RWPE2 (cell line): ENCODE data around the gene SMCO1.
"Not testable (repeated sequence)": the region's sequence is repeated elsewhere in the genome, so short reads cannot be mapped to it uniquely, and the experiment has no call there.

Experiments
- ATAC-seq: fragments of 200-7000 bp; cut with Tn5 transposase; 3 replicates; pipeline ENCODE4 v1.9.1; 2021; ENCODE audit warnings: low read depth
- DNase-seq: peaks from one replicate; pipeline ENCODE4 v3.0.0-alpha.2; 2020; ENCODE audit warnings: low spot score
- H3K27ac ChIP-seq: fragments of 450-650 bp; 2 replicates; pipeline ENCODE4 v1.5.1; 2017; ENCODE audit warnings: mild to moderate bottlenecking; ENCODE audit not compliant: poor library complexity, severe bottlenecking
- H3K27me3 ChIP-seq: fragments of 250-450 bp; sonication (Bioruptor Pico); 2 replicates; pipeline ENCODE4 v1.5.1; 2021; ENCODE audit warnings: mild to moderate bottlenecking, moderate library complexity; ENCODE audit not compliant: insufficient read depth, poor library complexity, severe bottlenecking
- H3K36me3 ChIP-seq: fragments of 250-450 bp; sonication (Bioruptor Pico); 2 replicates; pipeline ENCODE4 v1.5.1; 2020; ENCODE audit warnings: low read depth, mild to moderate bottlenecking, moderate library complexity
- H3K4me1 ChIP-seq: fragments of 250-450 bp; sonication (Bioruptor Pico); 2 replicates; pipeline ENCODE4 v1.5.1; 2021; ENCODE audit warnings: mild to moderate bottlenecking, moderate library complexity; ENCODE audit not compliant: insufficient read depth, poor library complexity, severe bottlenecking
- H3K4me3 ChIP-seq: fragments of 250-450 bp; sonication (Bioruptor Pico); 2 replicates; pipeline ENCODE4 v1.5.1; 2021; ENCODE audit warnings: mild to moderate bottlenecking, moderate library complexity; ENCODE audit not compliant: severe bottlenecking
- H3K9me3 ChIP-seq: fragments of 250-450 bp; sonication (Bioruptor Pico); 2 replicates; pipeline ENCODE4 v1.5.1; 2021; ENCODE audit warnings: mild to moderate bottlenecking, moderate library complexity; ENCODE audit not compliant: severe bottlenecking
- CTCF ChIP-seq: fragments of 450-650 bp; IDR thresholded peaks from one replicate; pipeline ENCODE4 v1.5.1; 2017; ENCODE audit warnings: mild to moderate bottlenecking, moderate library complexity; ENCODE audit not compliant: poor library complexity, severe bottlenecking

Gene SMCO1

GRCh38 chr3:196506687-196507086, 8.5 kb downstream of the SMCO1 start:
- DNase-seq, result no peak
- Histone ChIP-seq H3K9me3 (peaks cover 2% of the 10 kb centered on the region), H3K27ac (no peak overlapping the region), H3K4me3 (no peak overlapping the region), H3K36me3 (no peaks in the 10 kb centered on the region), H3K27me3 (no peaks in the 10 kb centered on the region), H3K4me1 (no peaks in the 10 kb centered on the region)
- no peak for TF ChIP-seq CTCF
- ATAC-seq, result no peak

- peaks cover 6% of the 10 kb centered on the region for H3K4me1 ChIP-seq
- TF ChIP-seq CTCF, result no peak
- H3K36me3 ChIP-seq, result peaks cover 15% of the 10 kb centered on the region
- peaks cover 2% of the 10 kb centered on the region for H3K9me3 ChIP-seq
- H3K4me3 ChIP-seq, result no peak overlapping the region
- ATAC-seq, result no peak
- H3K27ac ChIP-seq, result peak overlapping the region; percentile 90
- no peak for DNase-seq
- H3K27me3 ChIP-seq, result no peaks in the 10 kb centered on the region
Measured at GRCh38 chr3:196504556-196504955, 10.6 kb downstream of the SMCO1 start.

GRCh38 chr3:196504077-196504398, 11.1 kb downstream of the SMCO1 start:
- Histone ChIP-seq H3K36me3 (peaks cover 20% of the 10 kb centered on the region), H3K4me1 (peaks cover 10% of the 10 kb centered on the region), H3K27ac (peak overlapping the region; percentile 90), H3K4me3 (peak overlapping the region; percentile 59)
- DNase-seq, H3K9me3 ChIP-seq, ATAC-seq, H3K27me3 ChIP-seq: not testable (repeated sequence)

GRCh38 chr3:196503196-196504076, 11.7 kb downstream of the SMCO1 start, which contains the start of gene RNF168:
RNF168 (minus strand) TSS chr3:196503768; CDS start chr3:196503173, 595 bp downstream.
- Histone ChIP-seq H3K4me1 (peaks cover 10% of the 10 kb centered on the region), H3K27ac (peak within 1 kb of the TSS; percentile 90), H3K36me3 (peaks cover 26% of the 10 kb centered on the region), H3K9me3 (peaks cover 2% of the 10 kb centered on the region), H3K4me3 (peak within 1 kb of the TSS; percentile 59), H3K27me3 (no peaks in the 10 kb centered on the region)
- DNase-seq, result peak; percentile 95
- TF ChIP-seq CTCF, result no peak
- peak; percentile 87 for ATAC-seq

GRCh38 chr3:196502775-196503195, 12.4 kb downstream of the SMCO1 start:
- peaks cover 2% of the 10 kb centered on the region for H3K9me3 ChIP-seq
- peak overlapping the region; percentile 90 for H3K27ac ChIP-seq
- no peak for DNase-seq
- ATAC-seq, result peak; percentile 44; the same call in 2 of the 3 replicates
- peaks cover 10% of the 10 kb centered on the region for H3K4me1 ChIP-seq
- no peaks in the 10 kb centered on the region for H3K27me3 ChIP-seq
- H3K4me3 ChIP-seq, result peak overlapping the region; percentile 59
- H3K36me3 ChIP-seq, result peaks cover 29% of the 10 kb centered on the region
- TF ChIP-seq CTCF, result no peak
